Small intestine (tissue), 16 donors: Measurements from ENCODE around the gene MAPK9. TPM values are rescaled to one million over a fixed set of nuclear protein-coding genes. Genes with fewer than 3 reads are reported as not detected.

ENCODE experiments used
- DNase-seq, 2 donors: peaks; one replicate each; pipeline versions ENCODE4 v3.0.0 to v3.0.0-alpha.2; 2013
- FAIRE-seq: peaks from 2 replicates; lab custom pipeline; 2012; peaks lifted over from hg19 to GRCh38; lab: Jason Lieb, UNC
- H3K27ac ChIP-seq, 3 donors: one replicate each; pipeline ENCODE4 v1.5.1; 2013; ENCODE audit warnings: low read length in 2 of 3, mild to moderate bottlenecking in 2 of 3, control low read depth in 1 of 3, inconsistent platforms in 1 of 3, low read depth in 1 of 3, moderate library complexity in 1 of 3
- H3K27me3 ChIP-seq, 3 donors: one replicate each; pipeline ENCODE4 v1.6.1; 2013; ENCODE audit warnings: low read length in 3 of 3, inconsistent platforms in 1 of 3; ENCODE audit not compliant: control insufficient read depth in 3 of 3, insufficient read depth in 3 of 3
- H3K36me3 ChIP-seq, 3 donors: one replicate each; pipeline ENCODE4 v1.6.1; 2013; ENCODE audit warnings: low read length in 3 of 3, inconsistent platforms in 1 of 3, low read depth in 1 of 3, mild to moderate bottlenecking in 1 of 3, moderate library complexity in 1 of 3; ENCODE audit not compliant: control insufficient read depth in 3 of 3, insufficient read depth in 2 of 3
- H3K4me1 ChIP-seq, 3 donors: one replicate each; pipeline ENCODE4 v1.6.1; 2013; ENCODE audit warnings: low read length in 2 of 3, inconsistent platforms in 1 of 3, low read depth in 1 of 3, mild to moderate bottlenecking in 1 of 3, moderate library complexity in 1 of 3; ENCODE audit not compliant: control insufficient read depth in 3 of 3, insufficient read depth in 2 of 3
- H3K4me3 ChIP-seq, 3 donors: one replicate each; pipeline ENCODE4 v1.5.1; 2013; ENCODE audit warnings: low read length in 3 of 3, control low read depth in 1 of 3, inconsistent platforms in 1 of 3, low read depth in 1 of 3, mild to moderate bottlenecking in 1 of 3, moderate library complexity in 1 of 3
- H3K9me3 ChIP-seq, 2 donors: one replicate each; pipeline ENCODE4 v1.6.1; 2013; ENCODE audit warnings: low read depth in 1 of 2, low read length in 1 of 2; ENCODE audit not compliant: control insufficient read depth in 2 of 2, insufficient read depth in 1 of 2
- WGBS, 3 donors: extraction: QIAGEN DNeasy Blood & Tissue Kit; methylation state at CpG; one replicate each; pipeline ENCODE4 v1.1.7; 2013; 5-methylcytosine and 5-hydroxymethylcytosine counted together
- long read RNA-seq, 10 donors: transcript quantifications; one replicate each; lab custom pipeline, GENCODE V29; 2026
- polyA plus RNA-seq, 4 donors: library from polyadenylated mRNA; stranded (reverse) in 3 of 4; unstranded in 1 of 4; fragments of 200-250 nt in 3 of 4; fragments of 120-200 nt in 1 of 4; gene quantifications; one replicate each; pipeline versions ENCODE4 v1.2.1 to v1.2.3, GENCODE V29; 2013
- donor health status: healthy with polysubstance abuse.
- donor health status: control.
- donor health status: control.
- donor health status: Bipolar disorder and iron deficiency.
- donor health status: healthy.

MAPK9 gene
- 10 to 100 TPM; 13.2 to 29.1 (median 16.1) TPM for polyA plus RNA-seq
- long read RNA-seq, donor 1, full-length matches to known transcripts: 10 of 10 reads
- long read RNA-seq, donor 1, partial matches to known transcripts: 0 of 10 reads
- long read RNA-seq, donor 1, other reads (novel, unspliced or antisense): 0 of 10 reads
- long read RNA-seq, donor 2: 0 reads
- long read RNA-seq, donor 3: 0 reads
- long read RNA-seq, donor 4, partial matches to known transcripts: 0 of 1 reads
- long read RNA-seq, donor 4, other reads (novel, unspliced or antisense): 0 of 1 reads
- long read RNA-seq, donor 5: 0 reads
- long read RNA-seq, donor 6, full-length matches to known transcripts: 1 of 1 reads
- long read RNA-seq, donor 6, partial matches to known transcripts: 0 of 1 reads
- long read RNA-seq, donor 6, other reads (novel, unspliced or antisense): 0 of 1 reads
- long read RNA-seq, donor 7, full-length matches to known transcripts: 9 of 26 reads
- long read RNA-seq, donor 7, partial matches to known transcripts: 17 of 26 reads
- long read RNA-seq, donor 7, other reads (novel, unspliced or antisense): 0 of 26 reads
- long read RNA-seq, donor 8: 0 reads
- long read RNA-seq, donor 9: 0 reads
- long read RNA-seq, donor 10, full-length matches to known transcripts: 4 of 4 reads
- long read RNA-seq, donor 10, partial matches to known transcripts: 0 of 4 reads
- long read RNA-seq, donor 10, other reads (novel, unspliced or antisense): 0 of 4 reads

GRCh38 chr5:180291943-180292831 lies at the start of gene MAPK9:
Gene MAPK9 (minus strand): TSS chr5:180292083. CDS start chr5:180280561, 11,522 bp downstream.
- Histone ChIP-seq H3K4me1 (peaks cover 0 to 16% (median 11%) of the 10 kb centered on the region in 3 donors), H3K27me3 (no peaks in the 10 kb centered on the region), H3K36me3 (peaks cover 0 to 9% (median 0%) of the 10 kb centered on the region in 3 donors), H3K27ac (peak within 1 kb of the TSS; percentile 69 to 93 (median 90)), H3K9me3 (no peaks in the 10 kb centered on the region), H3K4me3 (peak within 1 kb of the TSS; percentile 61 to 98 (median 83))
- DNase-seq (peak; percentile 88 to 94), FAIRE-seq (no peak)
- 1% methylated on average over 60 to 122 of the region's 122 CpGs for WGBS, 3 donors

GRCh38 chr5:180341595-180341994 lies 49.7 kb upstream of the MAPK9 start:
- no peak for DNase-seq
- no peak for FAIRE-seq
- Histone ChIP-seq H3K27ac (no peak overlapping the region), H3K27me3 (peaks cover 0 to 7% (median 0%) of the 10 kb centered on the region in 3 donors), H3K36me3 (no peaks in the 10 kb centered on the region), H3K9me3 (no peaks in the 10 kb centered on the region), H3K4me3 (no peak overlapping the region), H3K4me1 (no peaks in the 10 kb centered on the region)
- WGBS, 3 donors: 81 to 88% (median 82%) methylated on average over 8 of the region's 8 CpGs

GRCh38 chr5:180340856-180341255 lies 49.0 kb upstream of the MAPK9 start:
- Histone ChIP-seq H3K9me3 (no peaks in the 10 kb centered on the region), H3K27me3 (peaks cover 0 to 7% (median 0%) of the 10 kb centered on the region in 3 donors), H3K36me3 (no peaks in the 10 kb centered on the region), H3K27ac (no peak overlapping the region), H3K4me1 (no peaks in the 10 kb centered on the region), H3K4me3 (no peak overlapping the region)
- 79 to 84% (median 82%) methylated on average over 9 of the region's 9 CpGs for WGBS, 3 donors
- DNase-seq: no peak
- FAIRE-seq: no peak

- H3K4me3 ChIP-seq: no peak overlapping the region
- no peak overlapping the region for H3K27ac ChIP-seq
- FAIRE-seq: no peak
- 66 to 78% (median 76%) methylated on average over 7 of the region's 7 CpGs for WGBS, 3 donors
- DNase-seq: no peak
- H3K36me3 ChIP-seq: no peaks in the 10 kb centered on the region
- no peaks in the 10 kb centered on the region for H3K4me1 ChIP-seq
- H3K27me3 ChIP-seq: peaks cover 0 to 7% (median 0%) of the 10 kb centered on the region in 3 donors
- no peaks in the 10 kb centered on the region for H3K9me3 ChIP-seq
Observed at GRCh38 chr5:180339583-180340183, 47.8 kb upstream of the MAPK9 start.

GRCh38 chr5:180338001-180338707 lies 46.3 kb upstream of the MAPK9 start:
- FAIRE-seq: no peak
- H3K36me3 ChIP-seq: peaks cover 0 to 2% (median 0%) of the 10 kb centered on the region in 3 donors
- 82 to 88% (median 88%) methylated on average over 22 of the region's 22 CpGs for WGBS, 3 donors
- no peak for DNase-seq
- no peak overlapping the region for H3K4me3 ChIP-seq
- no peak overlapping the region for H3K27ac ChIP-seq
- peaks cover 0 to 4% (median 0%) of the 10 kb centered on the region in 3 donors for H3K27me3 ChIP-seq
- H3K4me1 ChIP-seq: no peaks in the 10 kb centered on the region
- no peaks in the 10 kb centered on the region for H3K9me3 ChIP-seq

GRCh38 chr5:180336234-180337020 lies 44.5 kb upstream of the MAPK9 start:
- H3K36me3 ChIP-seq: peaks cover 0 to 2% (median 0%) of the 10 kb centered on the region in 3 donors
- no peak for FAIRE-seq
- no peaks in the 10 kb centered on the region for H3K9me3 ChIP-seq
- no peak overlapping the region for H3K27ac ChIP-seq
- H3K4me3 ChIP-seq: no peak overlapping the region
- WGBS, 3 donors: 87 to 92% (median 89%) methylated on average over 34 of the region's 34 CpGs
- H3K4me1 ChIP-seq: no peaks in the 10 kb centered on the region
- no peak for DNase-seq
- H3K27me3 ChIP-seq: peaks cover 0 to 5% (median 0%) of the 10 kb centered on the region in 3 donors
